Effector memory CD4-positive, alpha-beta T cell (primary cell): Measurements from ENCODE around the gene ROCK2.
"Not testable (repeated sequence)": the region's sequence is repeated elsewhere in the genome, so short reads cannot be mapped to it uniquely, and the experiment has no call there.

Source experiments
- DNase-seq, 3 donors: peaks; one replicate each; pipeline ENCODE4 v3.0.0-alpha.2; 2020
- H3K27ac ChIP-seq: 2 replicates; pipeline ENCODE4 v1.7.0; 2013; ENCODE audit warnings: mild to moderate bottlenecking, low read length, moderate library complexity; ENCODE audit not compliant: insufficient read depth, poor library complexity, severe bottlenecking
- H3K27me3 ChIP-seq: replicated peaks from 2 replicates; pipeline ENCODE4 v1.7.0; 2013; ENCODE audit warnings: mild to moderate bottlenecking, low read length; ENCODE audit not compliant: insufficient read depth, control insufficient read depth, poor library complexity, severe bottlenecking
- H3K36me3 ChIP-seq: 2 replicates; pipeline ENCODE4 v1.7.0; 2013; ENCODE audit warnings: mild to moderate bottlenecking, low read length, moderate library complexity; ENCODE audit not compliant: control insufficient read depth, insufficient read depth
- H3K4me1 ChIP-seq: 2 replicates; pipeline ENCODE4 v1.7.0; 2013; ENCODE audit warnings: low read length, mild to moderate bottlenecking; ENCODE audit not compliant: control insufficient read depth, insufficient read depth, poor library complexity, severe bottlenecking
- H3K4me3 ChIP-seq: 2 replicates; pipeline ENCODE4 v1.7.0; 2013; ENCODE audit warnings: low read length, low read depth, mild to moderate bottlenecking; ENCODE audit not compliant: insufficient read depth, poor library complexity, severe bottlenecking
- H3K9me3 ChIP-seq: 2 replicates; pipeline ENCODE4 v1.7.0; 2013; ENCODE audit warnings: mild to moderate bottlenecking, low read length, moderate library complexity; ENCODE audit not compliant: control insufficient read depth

Gene ROCK2

DNA sequence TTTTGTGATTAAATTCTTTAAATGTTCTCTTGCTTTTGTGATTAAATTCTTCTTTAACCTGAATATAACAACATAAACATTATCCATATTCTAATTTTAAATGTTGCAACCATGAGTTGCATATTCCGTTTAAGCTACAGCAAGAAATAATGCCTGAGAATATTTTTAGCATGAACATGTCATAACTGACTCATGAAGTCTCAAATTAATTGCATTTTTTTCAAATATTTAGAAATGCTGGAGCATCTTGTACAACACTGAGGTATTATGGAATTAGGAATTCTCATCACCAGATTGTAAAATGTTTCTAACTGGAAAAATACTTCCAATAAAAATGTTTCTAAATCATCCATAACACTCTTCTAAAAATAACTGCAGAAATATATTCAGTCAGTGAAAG lies 14.7 kb downstream of the ROCK2 start:
- H3K27ac ChIP-seq = no peak overlapping the region
- no peak overlapping the region for H3K4me3 ChIP-seq
- H3K4me1 ChIP-seq = no peaks in the 10 kb centered on the region
- no peaks in the 10 kb centered on the region for H3K9me3 ChIP-seq
- DNase-seq = no peak
- H3K36me3 ChIP-seq = no peaks in the 10 kb centered on the region
- no peaks in the 10 kb centered on the region for H3K27me3 ChIP-seq

DNA sequence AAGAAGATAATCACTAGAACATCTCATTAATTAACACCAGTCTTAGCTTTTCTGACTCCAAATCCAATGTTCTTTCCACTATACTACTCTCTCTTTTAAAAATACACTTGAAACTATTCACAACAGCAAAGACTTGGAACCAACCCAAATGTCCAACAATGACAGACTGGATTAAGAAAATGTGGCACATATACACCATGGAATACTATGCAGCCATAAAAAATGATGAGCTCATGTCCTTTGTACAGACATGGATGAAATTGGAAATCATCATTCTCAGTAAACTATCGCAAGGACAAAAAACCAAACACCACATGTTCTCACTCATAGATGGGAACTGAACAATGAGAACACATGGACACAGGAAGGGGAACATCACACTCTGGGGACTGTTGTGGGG lies 15.9 kb downstream of the ROCK2 start:
- not testable (repeated sequence) for H3K27me3 ChIP-seq, H3K4me1 ChIP-seq, H3K4me3 ChIP-seq, H3K9me3 ChIP-seq, DNase-seq, H3K27ac ChIP-seq, H3K36me3 ChIP-seq

DNA sequence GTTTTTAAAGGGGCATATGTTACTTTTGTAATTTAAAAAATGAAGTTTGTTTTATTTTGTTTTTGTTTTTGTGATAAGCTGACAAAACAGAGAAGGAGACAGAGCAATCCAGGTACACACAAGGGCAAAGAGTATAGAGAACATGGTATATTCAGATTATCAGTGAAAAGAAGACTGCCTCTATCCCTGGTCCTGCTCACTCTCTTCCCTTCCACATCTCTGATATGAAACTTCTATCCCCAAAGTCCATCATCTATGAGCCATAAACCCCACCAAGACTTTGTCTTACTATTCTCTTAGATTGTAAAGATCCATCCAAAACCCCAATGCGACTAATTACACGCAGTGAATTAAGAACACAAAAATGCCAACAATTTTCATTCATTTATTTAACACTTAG lies 16.6 kb downstream of the ROCK2 start:
- no peaks in the 10 kb centered on the region for H3K9me3 ChIP-seq
- H3K27ac ChIP-seq = no peak overlapping the region
- no peaks in the 10 kb centered on the region for H3K36me3 ChIP-seq

DNA sequence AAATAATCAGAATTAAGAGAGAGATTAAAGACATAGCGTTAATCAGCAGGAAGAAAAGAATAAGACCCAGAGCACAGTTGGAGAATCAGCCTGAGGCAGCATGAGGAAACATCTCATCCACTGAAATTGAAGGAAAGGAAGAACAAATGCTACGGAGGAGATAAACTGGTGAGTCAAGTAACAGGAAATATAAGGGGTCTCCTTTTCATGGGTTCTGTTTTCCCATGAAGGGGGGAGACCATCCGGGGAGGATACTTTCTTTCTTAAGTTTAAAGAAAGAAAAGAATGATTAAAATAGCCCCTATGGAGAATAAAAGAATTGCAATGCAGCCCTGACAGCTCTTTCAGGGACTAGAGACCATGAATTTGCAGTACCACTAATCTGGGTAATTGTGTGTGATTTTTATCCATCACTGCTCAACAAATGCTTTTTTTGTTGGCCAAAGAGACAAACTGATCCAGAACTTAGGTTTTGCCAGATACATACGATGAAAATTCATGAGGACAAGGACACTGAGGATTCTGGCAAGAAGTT lies 17.7 kb downstream of the ROCK2 start:
- Histone ChIP-seq H3K27ac (no peak overlapping the region), H3K4me3 (no peak overlapping the region)

More for the DNA sequence above, 16.6 kb downstream of the ROCK2 start:
- DNase-seq = no peak
- no peaks in the 10 kb centered on the region for H3K4me1 ChIP-seq
- no peak overlapping the region for H3K4me3 ChIP-seq
- H3K27me3 ChIP-seq = no peaks in the 10 kb centered on the region

DNA sequence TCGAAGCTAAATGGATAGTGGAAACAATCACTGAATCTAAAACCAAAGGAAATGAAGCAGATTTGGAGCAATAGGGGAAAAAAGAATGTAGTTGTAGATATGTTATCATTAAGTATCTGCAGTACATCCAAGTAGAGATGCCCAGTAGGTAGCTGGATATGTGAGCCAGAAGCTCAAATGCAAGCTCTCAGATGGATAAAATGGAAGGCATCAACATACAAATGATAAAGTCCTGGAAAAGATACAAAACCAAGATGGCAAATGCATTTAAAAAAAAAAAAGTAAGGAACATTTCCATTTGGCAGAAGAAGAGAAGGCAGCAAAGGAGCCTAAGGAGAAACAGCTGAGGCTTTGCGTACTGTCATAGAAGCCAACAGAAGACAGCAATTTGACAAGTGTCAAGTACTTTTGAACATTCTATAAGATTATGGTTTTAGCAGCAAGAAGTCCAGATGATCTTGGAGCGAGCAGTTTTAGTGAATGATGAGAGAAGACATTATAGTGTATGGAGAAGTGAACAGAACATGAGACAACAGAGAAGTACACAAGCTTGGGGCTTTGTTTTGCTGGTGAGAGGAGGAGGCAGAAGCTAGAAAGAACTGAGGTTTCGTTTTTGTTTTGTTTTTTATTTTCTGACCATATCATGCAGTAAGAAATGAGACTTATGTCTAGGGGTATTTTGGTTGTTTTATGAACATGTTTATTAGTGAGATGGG lies 18.3 kb downstream of the ROCK2 start:
- Histone ChIP-seq H3K9me3 (no peaks in the 10 kb centered on the region), H3K36me3 (no peaks in the 10 kb centered on the region), H3K27me3 (no peaks in the 10 kb centered on the region), H3K27ac (no peak overlapping the region), H3K4me1 (no peaks in the 10 kb centered on the region), H3K4me3 (no peak overlapping the region)
- DNase-seq = no peak

More for the DNA sequence above, 17.7 kb downstream of the ROCK2 start:
- Histone ChIP-seq H3K36me3 (no peaks in the 10 kb centered on the region), H3K27me3 (no peaks in the 10 kb centered on the region), H3K4me1 (no peaks in the 10 kb centered on the region), H3K9me3 (no peaks in the 10 kb centered on the region)
- no peak for DNase-seq

DNA sequence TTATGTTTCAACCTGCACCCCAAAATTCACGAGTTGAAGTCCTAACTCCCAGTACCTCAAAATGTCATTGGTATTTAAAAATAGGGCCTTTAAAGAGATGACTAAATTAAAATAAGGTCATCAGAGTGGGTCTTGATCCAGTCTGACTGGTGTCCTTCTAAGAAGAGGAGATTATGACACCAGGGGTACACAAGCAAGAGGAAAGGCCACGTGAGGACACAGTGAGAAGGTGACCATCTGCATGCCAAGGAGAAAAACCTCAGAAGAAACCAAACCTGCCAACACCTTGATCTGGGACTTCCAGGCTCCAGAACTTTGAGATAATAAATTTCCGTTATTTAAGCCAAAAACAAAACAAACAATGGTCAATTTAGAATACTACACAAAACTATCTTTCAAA lies 22.6 kb downstream of the ROCK2 start:
- H3K27ac ChIP-seq = no peak overlapping the region
- no peaks in the 10 kb centered on the region for H3K4me1 ChIP-seq
- H3K4me3 ChIP-seq = no peak overlapping the region
- H3K27me3 ChIP-seq = no peaks in the 10 kb centered on the region
- DNase-seq = no peak
- H3K36me3 ChIP-seq = no peaks in the 10 kb centered on the region
- no peaks in the 10 kb centered on the region for H3K9me3 ChIP-seq

DNA sequence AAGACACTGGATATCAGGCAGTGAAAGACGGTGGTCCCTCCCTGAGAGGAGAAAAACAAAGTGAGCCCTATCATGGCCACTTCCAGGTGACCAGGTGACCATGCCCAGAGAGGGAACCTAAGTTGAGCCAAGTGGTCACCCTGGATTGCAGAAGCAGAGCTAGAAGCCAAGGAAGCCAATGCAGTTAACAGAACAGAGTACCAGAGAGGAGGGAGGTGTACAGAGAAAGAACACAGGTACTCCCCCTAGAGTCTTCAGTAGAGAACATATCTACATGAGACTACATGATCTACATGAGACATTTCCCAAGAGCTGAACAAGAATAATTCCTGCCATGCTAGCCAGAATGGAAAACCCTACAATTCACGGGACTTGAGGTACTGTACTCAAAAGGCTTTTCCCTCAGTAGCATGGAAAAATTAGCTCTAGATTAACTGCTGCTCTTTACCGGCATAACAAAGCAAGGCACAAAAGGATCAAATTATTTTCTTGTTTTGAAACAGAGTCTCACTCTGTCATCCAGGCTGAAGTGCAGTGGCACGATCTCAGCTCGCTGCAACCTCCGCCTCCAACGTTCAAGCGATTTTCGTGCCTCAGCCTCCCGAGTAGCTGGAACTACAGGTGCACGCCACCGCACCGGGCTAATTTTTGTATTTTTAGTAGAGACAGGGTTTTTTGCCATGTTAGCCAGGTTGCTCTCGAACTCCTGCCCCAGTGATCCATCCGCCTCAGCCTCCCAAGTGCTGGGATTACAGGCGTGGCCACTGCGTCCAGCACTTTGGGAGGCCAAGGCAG lies 23.5 kb downstream of the ROCK2 start:
- no peaks in the 10 kb centered on the region for H3K9me3 ChIP-seq
- no peaks in the 10 kb centered on the region for H3K36me3 ChIP-seq
- DNase-seq = no peak
- H3K27ac ChIP-seq = no peak overlapping the region
- H3K4me1 ChIP-seq = no peaks in the 10 kb centered on the region
- no peaks in the 10 kb centered on the region for H3K27me3 ChIP-seq
- no peak overlapping the region for H3K4me3 ChIP-seq

DNA sequence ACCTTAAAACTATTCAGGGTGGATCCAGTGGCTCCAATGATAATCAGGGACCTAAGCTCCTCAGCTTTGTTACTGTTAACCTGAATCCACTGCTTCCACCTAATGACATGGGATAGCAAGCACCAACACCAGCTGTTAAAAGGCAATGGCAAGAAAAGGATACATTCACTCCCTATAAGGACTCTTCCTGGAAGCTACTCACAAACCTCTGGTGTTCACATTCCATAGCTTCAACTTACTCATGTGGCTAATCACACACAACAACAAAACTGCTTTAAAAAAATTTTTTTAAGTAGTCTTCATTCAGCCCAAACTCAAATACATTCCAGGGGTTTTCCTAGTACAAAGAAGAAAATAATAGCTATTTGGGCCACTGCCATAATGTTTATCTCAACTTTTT lies 24.5 kb downstream of the ROCK2 start:
- no peak for DNase-seq
- Histone ChIP-seq H3K36me3 (no peaks in the 10 kb centered on the region), H3K4me3 (no peak overlapping the region), H3K27me3 (no peaks in the 10 kb centered on the region), H3K4me1 (no peaks in the 10 kb centered on the region), H3K27ac (no peak overlapping the region), H3K9me3 (no peaks in the 10 kb centered on the region)

DNA sequence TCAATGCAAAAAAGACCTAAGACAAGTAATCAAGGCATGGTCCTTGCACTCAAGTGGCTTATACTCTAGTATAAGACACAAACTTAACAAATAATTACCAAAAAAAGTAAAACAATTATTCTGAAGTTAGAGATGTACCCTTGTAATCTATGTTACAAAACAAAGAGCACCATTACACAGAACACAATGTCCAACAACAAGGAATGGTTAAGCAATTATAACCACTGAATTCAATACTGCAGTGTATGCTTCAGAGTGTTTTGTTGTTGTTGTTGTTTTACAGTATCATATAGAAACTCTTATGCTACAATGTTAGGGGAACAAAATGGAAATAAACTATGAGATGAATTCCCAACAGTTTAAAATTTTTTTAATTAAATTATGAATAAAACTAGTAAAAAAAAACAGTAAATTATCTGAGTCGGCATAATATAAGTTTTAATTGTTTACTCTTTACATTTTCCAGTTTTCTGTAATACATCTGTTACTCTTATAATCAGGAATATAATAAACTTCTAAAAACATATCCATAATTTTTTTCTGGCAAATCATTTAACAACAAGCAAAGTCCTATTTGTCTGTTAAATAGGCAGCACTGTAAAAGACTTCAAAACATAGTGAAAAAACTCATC lies 29.2 kb downstream of the ROCK2 start:
- Histone ChIP-seq H3K27ac (no peak overlapping the region), H3K4me1 (no peaks in the 10 kb centered on the region), H3K9me3 (no peaks in the 10 kb centered on the region), H3K27me3 (no peaks in the 10 kb centered on the region), H3K4me3 (no peak overlapping the region), H3K36me3 (no peaks in the 10 kb centered on the region)
- no peak for DNase-seq

DNA sequence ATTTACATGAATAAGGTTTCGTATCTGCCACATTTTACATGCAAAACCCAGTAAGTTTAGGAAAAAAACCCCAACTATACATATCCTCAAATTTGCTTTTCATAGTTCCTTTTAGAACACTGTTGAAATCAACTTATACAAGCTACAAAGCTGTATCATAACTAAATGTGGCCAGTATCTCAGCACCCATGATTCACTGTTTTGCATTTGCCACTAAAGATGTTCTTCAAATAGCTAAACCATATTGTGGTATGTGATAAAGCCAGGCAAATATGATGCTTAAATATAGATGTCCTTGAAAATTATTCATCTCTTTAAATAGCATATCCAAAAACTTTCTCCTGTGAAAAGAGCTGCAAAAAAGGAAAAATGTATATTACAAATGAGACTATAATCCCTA lies 29.9 kb downstream of the ROCK2 start:
- H3K4me1 ChIP-seq = no peaks in the 10 kb centered on the region
- DNase-seq = no peak
- no peak overlapping the region for H3K4me3 ChIP-seq

More for the DNA sequence above, 29.9 kb downstream of the ROCK2 start:
- Histone ChIP-seq H3K27ac (no peak overlapping the region), H3K36me3 (no peaks in the 10 kb centered on the region), H3K27me3 (no peaks in the 10 kb centered on the region), H3K9me3 (no peaks in the 10 kb centered on the region)
